GM18508 (cell line): ENCODE data around the gene ZDHHC12.

Source experiments
- ATAC-seq: cut with Tn5 transposase; IDR thresholded peaks from one replicate; pipeline ENCODE4 v1.9.1; 2021; ENCODE audit warnings: moderate number of reproducible peaks; ENCODE audit not compliant: insufficient read depth, unreplicated experiment

The ZDHHC12 gene

DNA sequence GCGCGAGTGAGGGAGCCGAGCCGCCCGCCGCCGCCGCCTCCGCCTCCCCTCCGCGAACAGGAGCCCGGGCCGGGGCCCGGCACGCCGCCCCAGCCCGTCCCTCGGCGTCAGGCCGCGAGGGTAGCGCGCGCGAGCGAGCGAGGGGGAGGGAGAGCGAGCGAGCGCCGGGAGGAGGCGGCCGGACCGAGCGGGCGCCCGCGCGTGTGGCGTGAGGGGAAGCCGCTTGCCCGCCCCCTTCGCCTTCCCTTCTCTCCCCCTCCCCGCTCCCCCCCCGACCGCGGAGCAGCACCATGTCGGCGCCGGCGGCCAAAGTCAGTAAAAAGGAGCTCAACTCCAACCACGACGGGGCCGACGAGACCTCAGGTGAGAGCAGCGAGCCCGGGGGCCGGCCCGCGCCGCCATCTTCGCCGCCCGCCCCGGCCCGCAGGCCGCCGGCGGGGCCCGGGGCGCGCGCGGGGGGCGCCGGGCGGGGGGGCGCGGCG is 34.6 kb downstream of the ZDHHC12 start:
- ATAC-seq = no peak

DNA sequence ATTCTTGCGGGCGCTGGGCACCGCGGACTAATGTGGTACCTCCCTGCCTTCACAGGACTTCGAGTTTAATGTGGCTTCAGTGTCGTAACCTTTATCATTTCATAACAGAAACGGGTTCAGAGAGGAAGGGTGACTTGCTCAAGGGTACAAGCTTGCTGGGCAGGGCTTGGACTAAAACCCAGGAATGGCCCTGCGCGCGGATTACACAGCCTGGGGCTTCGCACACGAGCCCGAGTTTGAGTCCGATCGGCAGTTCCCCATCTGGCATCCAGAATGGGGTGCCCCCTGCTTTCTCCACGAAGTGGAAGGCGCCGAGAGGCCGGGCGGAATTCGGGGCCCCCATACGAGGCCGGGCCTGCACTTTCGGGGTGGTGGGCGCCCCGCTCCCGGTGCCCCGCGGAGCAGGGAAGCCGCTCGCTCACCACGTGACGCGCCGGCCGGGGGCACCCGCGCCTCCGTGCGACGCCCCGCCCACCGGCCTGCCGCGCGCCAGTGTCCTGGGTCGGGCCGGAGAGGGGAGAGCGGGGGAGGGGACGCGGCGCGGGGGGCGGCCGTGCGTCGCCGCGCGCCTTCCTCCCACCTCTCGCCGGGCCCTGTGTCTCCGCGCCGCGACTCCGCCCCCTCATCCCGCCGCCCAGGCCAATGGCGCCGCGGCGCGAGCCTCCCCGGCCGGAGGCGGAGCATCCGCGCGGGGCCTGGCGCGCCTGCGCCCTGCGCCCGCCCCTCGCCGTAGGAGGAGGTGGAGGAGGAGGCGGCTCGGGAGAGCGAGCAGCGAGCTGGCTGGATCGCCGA is 35.2 kb downstream of the ZDHHC12 start, which contains the start of gene SET:
Gene SET, plus strand, starts transcription at position 722 of the 792 bp plus-strand sequence. CDS start 361 bp downstream, outside the sequence.
- no peak for ATAC-seq

DNA sequence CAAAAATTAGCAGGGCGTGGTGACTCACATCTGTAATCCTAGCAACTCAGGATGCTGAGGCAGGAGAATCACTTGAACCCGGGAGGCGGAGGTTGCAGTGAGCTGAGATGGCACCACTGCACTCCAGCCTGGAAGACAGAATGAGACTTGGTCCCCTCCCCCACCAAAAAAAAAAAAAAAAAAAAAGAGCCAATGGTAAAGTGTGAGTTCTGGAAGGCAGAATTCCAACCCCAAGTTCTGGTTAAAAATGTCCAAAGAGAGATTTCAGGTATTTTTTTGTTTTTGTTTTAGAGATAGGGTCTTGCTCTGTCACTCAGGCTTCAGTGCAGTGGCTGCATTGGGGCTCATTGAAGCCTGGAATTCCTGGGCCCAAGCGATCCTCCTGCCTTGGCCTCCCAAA is 36.5 kb downstream of the ZDHHC12 start:
- no peak for ATAC-seq

DNA sequence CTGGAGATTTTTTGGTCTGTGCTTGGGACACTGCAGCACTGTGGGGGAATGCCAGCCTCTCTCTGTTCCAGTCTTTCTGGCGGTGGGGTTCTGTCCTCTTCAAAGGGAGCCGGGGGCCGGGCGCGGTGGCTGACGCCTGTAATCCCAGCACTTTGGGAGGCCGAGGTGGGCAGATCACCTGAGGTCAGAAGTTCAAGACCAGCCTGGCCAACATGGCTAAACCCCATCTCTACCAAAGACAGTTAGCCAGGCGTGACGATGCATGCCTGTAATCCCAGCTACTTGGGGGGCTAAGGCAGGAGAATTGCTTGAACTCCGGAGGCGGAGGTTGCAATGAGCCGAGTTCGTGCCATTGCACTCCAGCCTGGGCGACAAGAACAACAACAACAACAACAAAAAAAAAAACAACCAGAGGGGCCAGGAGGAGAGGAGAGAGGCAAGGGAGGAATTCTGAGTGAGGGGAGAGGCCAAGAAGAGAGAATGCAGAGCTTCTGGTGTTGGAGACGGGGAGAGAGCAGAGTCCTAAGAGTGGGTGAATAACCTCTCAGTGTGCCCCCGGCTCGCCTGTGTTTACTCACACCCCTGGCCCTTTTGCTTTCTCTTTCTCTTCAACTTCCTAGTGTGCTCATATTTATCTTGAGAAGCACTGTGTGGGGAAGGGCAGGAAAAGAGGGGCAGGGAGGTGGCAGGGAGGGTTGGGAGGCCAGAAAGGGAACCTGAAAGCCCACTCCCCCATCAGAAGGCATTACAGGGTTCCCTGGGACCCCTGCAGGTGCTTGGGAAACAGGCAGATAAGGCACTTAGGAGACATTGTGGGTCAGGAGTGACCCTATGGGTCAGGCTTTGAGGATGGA is 38.1 kb downstream of the ZDHHC12 start:
- no peak for ATAC-seq

DNA sequence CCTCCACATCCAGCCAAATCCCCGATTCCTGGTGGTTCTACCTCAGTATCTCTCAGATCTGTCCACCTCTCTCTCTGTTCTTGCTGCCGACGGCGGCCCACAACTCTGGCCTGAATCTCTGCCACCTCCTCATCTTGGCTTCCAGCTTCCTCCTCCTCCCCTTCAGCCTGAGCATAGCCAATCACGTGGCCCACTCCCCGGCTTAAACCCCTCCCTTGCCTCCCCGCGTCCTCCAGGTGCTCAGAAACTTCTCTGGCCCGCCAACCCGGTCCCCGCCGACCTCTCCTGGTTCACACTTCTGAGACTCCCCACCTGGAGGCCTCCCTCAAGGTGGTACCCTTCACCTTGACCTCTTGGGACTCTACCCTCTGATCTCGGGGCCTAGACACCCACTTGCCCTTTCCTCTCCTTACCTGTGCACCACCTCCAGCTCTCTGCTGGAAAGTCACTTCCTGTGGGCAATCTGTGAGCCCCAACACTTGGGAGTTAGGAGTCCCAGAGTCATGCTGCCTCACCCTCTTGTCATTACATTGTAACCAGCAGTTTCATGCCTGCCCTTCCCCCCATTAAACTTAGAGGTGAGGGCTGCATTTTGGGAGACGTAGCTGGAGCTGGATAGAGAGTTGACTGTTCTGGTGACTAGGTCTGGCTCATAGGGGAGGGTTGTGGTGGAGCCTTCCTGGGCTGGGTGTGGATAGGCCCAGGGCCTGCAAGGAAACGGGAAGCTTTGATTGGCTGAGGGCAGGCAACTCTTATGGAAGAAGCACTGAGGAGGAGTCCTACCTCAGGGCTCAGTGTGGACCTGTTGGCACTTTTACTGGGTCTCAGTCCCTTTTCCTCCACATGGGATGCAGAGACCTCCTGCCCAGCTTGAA is 39.4 kb downstream of the ZDHHC12 start:
- no peak for ATAC-seq

DNA sequence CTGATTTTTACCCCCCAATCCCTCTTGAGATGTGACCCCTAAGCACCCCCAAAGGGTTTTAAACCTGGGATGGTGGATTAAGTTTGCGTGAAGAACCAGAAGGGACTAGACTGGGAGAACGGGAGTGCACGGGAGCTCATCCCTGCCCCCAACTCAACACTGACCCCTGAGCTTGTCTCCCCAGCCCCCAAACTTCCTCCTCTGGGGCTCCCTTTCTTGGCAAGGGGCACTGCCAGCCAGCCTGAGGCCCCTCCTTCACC is 39.9 kb downstream of the ZDHHC12 start:
- no peak for ATAC-seq

DNA sequence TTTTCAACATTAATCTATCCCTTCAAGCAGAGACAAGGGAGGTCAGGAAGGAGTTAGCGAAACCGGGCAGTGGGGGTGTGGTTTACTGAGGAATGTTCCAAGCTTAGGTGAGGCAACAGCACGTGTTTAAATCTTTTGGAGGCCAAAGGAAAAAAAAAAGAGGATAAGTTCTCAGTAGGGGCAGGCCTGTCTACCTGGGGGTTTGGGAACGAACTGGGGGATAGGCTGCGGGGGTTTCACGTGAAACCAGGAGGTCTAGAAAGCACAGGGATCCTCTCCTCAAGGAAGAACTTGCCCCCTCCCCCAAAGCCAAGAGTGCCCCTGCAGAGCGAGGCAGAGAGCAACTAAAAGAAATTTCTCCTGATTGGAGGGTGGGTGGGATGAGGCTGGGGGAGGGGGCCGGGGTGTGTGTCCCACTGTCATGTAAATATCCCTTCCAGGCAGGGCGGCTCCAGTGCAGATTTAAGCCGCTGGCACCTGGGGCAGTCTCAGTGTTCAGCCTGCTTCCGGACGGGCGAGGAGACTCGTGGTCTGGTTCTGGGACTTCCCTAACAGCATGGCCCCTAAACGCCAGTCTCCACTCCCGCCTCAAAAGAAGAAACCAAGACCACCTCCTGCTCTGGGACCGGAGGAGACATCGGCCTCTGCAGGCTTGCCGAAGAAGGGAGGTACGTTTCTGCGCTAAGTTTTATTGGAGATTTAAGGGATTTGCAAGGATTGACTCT is 40.4 kb downstream of the ZDHHC12 start:
- ATAC-seq = no peak

DNA sequence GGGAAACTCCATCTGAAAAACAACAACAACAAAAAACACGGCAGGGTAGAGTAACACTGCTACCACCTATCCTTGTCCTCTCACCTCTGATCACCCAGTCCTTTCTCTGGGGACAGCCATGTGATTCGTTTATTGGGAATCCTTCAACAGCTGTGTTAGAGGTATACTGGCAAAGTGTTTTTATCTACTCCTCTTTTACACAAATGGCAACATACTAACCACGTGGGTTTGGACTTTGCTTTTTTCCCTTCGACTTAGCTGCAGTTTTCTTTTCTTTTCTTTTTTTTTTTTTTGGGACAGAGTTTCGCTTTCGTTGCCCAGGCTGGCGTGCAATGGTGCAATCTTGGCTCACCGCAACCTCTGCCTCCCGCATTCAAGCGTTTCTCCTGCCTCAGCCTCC is 46.1 kb downstream of the ZDHHC12 start:
- no peak for ATAC-seq

DNA sequence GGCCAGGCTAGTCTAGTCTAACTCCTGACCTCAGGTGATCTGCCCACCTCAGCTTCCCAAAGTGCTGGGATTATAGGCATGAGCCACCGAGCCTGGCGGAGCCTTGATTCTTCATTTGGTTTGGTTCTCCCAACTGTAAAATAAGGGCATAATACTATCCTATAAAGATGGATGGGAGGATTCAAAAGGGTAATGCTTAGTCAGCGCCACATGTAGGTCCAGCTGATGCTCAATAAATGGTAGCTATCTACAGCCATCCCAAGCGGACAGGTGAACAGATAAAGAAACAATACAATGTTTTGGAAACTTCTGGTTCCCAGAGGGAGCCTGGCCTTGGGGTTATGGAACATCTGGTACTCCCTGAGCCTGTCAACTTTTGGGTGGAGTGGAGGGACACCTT is 48.5 kb downstream of the ZDHHC12 start:
- no peak for ATAC-seq
